SK-MEL-5 (cell line): ENCODE data around the gene WDR81. TPM values are rescaled to one million over a fixed set of nuclear protein-coding genes. Genes with fewer than 3 reads are reported as not detected.
A peak's percentile ranks its signal among the peaks of the same experiment; 100 is the strongest.

ENCODE experiments used
- DNase-seq: peaks from one replicate; pipeline ENCODE4 v3.0.0-alpha.2; 2016; ENCODE audit warnings: low read depth, low spot score
- in situ Hi-C: cut with HindIII; loops from 2 replicates; pipeline ENCODE4 v1.10.0; 2016; ENCODE audit warnings: low sequenced_read_pairs, high pct_unique_total_duplicates, low pct_unique_long_range_greater_than_20kb
- total RNA-seq: library from RNA; depleted of rRNA; stranded (reverse); fragments of >200 nt; shearing (Covaris generic); gene quantifications from 2 replicates; pipeline ENCODE4 v1.2.3, GENCODE V29; 2014; rRNA removed

WDR81 gene
- total RNA-seq, 1 experiment from 2014 or later = 5.5 TPM

GRCh38 chr17:1783834-1784611, 59.5 kb downstream of the WDR81 start:
- in situ Hi-C loops = loop anchor here (10.0 kb wide), 1 partner anchor 69 kb away; the partner anchor contains the start of gene TLCD2
- peak; percentile 70 for DNase-seq

- in situ Hi-C loops = loop anchor here (10.0 kb wide), 1 partner anchor 71 kb away; the partner anchor contains the start of gene TLCD2
- DNase-seq = no peak
Observed at GRCh38 chr17:1785930-1786329, 61.4 kb downstream of the WDR81 start.

DNA sequence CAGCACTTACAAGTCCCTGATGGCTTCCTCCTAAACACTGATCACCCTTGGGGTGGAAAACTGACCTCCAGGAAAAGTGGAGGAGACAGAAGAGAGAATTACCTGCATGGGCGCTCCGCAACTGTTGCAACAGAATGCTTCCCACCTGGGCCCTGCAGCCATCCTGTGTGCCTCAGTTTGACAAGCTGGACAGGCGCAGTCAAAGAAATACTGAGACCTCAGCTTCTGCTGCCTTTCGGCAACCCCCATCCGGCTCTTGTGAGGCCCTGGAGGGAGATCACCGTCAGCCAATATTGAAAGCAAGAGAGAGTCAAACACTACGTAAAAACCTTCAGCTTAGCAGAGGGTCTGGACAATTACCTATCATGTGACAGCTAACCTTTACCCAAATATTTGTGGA, 62.2 kb downstream of the WDR81 start:
- no peak for DNase-seq
- in situ Hi-C loops = loop anchor here (10.0 kb wide), 1 partner anchor 72 kb away; the partner anchor contains the start of gene TLCD2

DNA sequence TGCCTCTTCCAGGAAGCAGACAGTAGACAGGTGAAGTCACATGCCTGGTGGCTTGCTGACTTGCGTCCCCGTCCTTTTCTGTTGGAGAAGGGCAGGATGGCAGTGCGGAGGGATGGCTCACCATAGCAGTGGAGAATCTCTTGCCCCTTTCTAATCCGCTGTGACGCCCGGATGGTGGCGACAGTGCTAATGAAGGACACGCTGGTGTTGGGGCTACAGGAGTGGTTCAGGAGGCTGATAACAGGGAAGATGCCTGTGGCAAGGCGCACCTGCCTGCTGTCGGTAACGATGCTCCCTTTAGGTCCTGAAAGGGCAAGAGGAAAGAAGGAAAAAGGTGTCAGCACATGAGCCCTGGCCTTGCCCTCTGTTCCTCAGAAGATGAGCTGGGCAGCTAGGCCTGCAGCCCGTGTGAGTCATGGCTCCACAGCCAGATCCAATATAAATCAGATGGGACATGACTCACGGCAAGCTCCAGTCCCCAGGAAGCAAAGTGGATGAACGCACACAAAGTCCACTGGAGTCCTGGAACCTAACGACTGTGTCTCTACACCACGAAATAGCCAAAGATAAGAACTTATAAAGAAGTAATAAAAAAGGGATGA, 62.9 kb downstream of the WDR81 start:
- DNase-seq = no peak
- in situ Hi-C loops = loop anchor here (10.0 kb wide), 1 partner anchor 73 kb away; the partner anchor contains the start of gene TLCD2

Other genes starting within 250 kb of the WDR81 start
- gene MYO1C, start 232.0 kb upstream of the WDR81 start, total RNA-seq = 48.6 and 54.6 TPM in 2 replicates
- 33.7 and 41.5 TPM in 2 replicates for gene INPP5K, start 208.1 kb upstream of the WDR81 start, total RNA-seq
- 14.6 and 27.1 TPM in 2 replicates for gene PITPNA, start 161.9 kb upstream of the WDR81 start, total RNA-seq
- gene SLC43A2, start 95.9 kb upstream of the WDR81 start, total RNA-seq = 2.0 and 3.4 TPM in 2 replicates
- gene SCARF1, start 79.0 kb upstream of the WDR81 start, total RNA-seq = 0.11 and 0.16 TPM in 2 replicates
- gene RILP, start 74.8 kb upstream of the WDR81 start, total RNA-seq = 10.4 and 12.1 TPM in 2 replicates
- gene PRPF8, start 39.8 kb upstream of the WDR81 start, total RNA-seq = 62.2 and 67.7 TPM in 2 replicates
- 1.7 and 2.0 TPM in 2 replicates for gene TLCD2, start 14.3 kb upstream of the WDR81 start, total RNA-seq
- gene SERPINF2, start 18.2 kb downstream of the WDR81 start, total RNA-seq = 0.32 and 0.37 TPM in 2 replicates
- 229 and 245 TPM in 2 replicates for gene SERPINF1, start 37.4 kb downstream of the WDR81 start, total RNA-seq
- 10.0 and 12.0 TPM in 2 replicates for gene SMYD4, start 105.2 kb downstream of the WDR81 start, total RNA-seq
- gene RPA1, start 105.3 kb downstream of the WDR81 start, total RNA-seq = 18.9 and 31.4 TPM in 2 replicates